ENCODE results near the gene SPTAN1. TPM values are rescaled to one million over a fixed set of nuclear protein-coding genes. Genes with fewer than 3 reads are reported as not detected.

SPTAN1 gene
- total RNA-seq, 1 experiment from 2014 or later: 408 TPM

DNA sequence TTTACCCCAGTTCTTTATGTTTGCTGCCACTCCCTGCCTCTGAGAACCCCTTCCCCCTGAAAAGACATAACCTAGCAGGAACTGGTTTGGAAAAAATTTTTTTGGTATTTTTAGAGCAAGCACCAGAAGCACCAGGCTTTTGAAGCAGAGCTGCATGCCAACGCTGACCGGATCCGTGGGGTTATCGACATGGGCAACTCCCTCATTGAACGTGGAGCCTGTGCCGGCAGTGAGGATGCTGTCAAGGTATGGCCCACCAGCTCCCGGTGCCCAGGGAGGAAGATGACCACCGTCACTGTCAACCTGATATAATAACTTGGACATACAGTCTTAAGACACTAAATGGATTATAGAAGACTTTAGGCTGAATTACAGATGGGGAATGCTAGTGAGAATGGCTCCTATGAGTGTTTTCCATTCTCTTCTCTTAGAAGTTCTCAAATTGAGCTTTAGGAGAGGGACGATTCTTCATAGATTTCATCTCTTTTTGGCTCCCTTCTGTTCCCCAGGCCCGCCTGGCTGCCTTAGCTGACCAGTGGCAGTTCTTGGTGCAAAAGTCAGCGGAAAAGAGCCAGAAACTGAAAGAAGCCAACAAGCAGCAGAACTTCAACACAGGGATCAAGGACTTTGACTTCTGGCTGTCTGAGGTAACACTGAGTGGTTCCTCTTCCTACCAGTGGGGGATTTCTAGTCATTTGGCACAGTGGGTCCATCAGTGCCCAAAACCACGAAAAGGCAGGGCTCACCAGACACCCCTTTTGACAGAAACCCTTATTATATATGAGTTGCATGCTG, 59.4 kb downstream of the SPTAN1 start:
- ChIA-PET CTCF (interaction anchor here (0.9 to 1.0 kb wide), 2 partner anchors 60 to 250 kb away, joined by 3 to 5 read pairs; partner anchors contain the start of gene SPTAN1), POLR2A (no interaction called here)
- Mint-ChIP-seq H3K4me1 (ENCODE audit: low read depth, unreplicated experiment) (no peaks in the 10 kb centered on the region), H3K27ac (ENCODE audit: unreplicated experiment) (no peak overlapping the region), H3K4me3 (ENCODE audit: unreplicated experiment) (no peak overlapping the region), H3K36me3 (ENCODE audit: insufficient read depth, unreplicated experiment) (peaks cover 93% of the 10 kb centered on the region), H3K27me3 (ENCODE audit: insufficient read depth, unreplicated experiment) (no peaks in the 10 kb centered on the region), H3K9me3 (ENCODE audit: unreplicated experiment) (no peaks in the 10 kb centered on the region)
- intact Hi-C loops (cut with micrococcal nuclease; ENCODE audit: unreplicated experiment): no loop called here
- TF ChIP-seq, protein P1, sequence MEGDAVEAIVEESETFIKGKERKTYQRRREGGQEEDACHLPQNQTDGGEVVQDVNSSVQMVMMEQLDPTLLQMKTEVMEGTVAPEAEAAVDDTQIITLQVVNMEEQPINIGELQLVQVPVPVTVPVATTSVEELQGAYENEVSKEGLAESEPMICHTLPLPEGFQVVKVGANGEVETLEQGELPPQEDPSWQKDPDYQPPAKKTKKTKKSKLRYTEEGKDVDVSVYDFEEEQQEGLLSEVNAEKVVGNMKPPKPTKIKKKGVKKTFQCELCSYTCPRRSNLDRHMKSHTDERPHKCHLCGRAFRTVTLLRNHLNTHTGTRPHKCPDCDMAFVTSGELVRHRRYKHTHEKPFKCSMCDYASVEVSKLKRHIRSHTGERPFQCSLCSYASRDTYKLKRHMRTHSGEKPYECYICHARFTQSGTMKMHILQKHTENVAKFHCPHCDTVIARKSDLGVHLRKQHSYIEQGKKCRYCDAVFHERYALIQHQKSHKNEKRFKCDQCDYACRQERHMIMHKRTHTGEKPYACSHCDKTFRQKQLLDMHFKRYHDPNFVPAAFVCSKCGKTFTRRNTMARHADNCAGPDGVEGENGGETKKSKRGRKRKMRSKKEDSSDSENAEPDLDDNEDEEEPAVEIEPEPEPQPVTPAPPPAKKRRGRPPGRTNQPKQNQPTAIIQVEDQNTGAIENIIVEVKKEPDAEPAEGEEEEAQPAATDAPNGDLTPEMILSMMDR (IDR thresholded peaks at IDR 0.05; ENCODE audit: insufficient read depth in 1 of 2, low read depth in 1 of 2, low read length in 1 of 2, severe bottlenecking in 1 of 2, unreplicated experiment in 1 of 2): no peak
- no peak for DNase-seq
- H3K27me3 ChIP-seq (replicated peaks; ENCODE audit: control insufficient read depth, insufficient read depth, low read length): no peaks in the 10 kb centered on the region
- H3K36me3 ChIP-seq (ENCODE audit: control insufficient read depth, insufficient read depth, low read length): peaks cover 4% of the 10 kb centered on the region
- H3K4me3 ChIP-seq (ENCODE audit: low read depth, low read length): no peak overlapping the region
- no TSS peak for BruUV-seq (replicated peaks)
- H3K9me3 ChIP-seq: no peaks in the 10 kb centered on the region
- no peaks in the 10 kb centered on the region for H3K4me1 ChIP-seq

DNA sequence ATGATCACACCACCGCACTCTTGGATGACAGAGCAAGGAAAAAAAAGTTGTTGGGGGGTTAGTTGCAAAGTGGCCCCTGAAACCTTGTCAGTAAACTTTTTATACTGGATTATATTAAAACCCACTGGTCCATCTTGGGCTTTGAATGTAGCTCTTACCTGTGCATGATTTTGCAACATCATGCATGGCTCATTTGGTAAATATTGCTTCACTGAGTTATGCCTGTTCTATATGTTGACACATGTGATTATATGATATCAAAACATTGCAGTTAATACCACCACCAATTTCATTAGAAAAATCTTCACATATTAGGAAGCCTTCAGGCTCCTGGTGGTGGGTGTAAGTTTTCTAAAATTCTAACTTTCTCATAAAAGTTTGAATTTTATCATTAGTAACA, 62.3 kb downstream of the SPTAN1 start:
- Mint-ChIP-seq H3K27ac (ENCODE audit: unreplicated experiment) (no peak overlapping the region), H3K36me3 (ENCODE audit: insufficient read depth, unreplicated experiment) (peaks cover 96% of the 10 kb centered on the region)

DNA sequence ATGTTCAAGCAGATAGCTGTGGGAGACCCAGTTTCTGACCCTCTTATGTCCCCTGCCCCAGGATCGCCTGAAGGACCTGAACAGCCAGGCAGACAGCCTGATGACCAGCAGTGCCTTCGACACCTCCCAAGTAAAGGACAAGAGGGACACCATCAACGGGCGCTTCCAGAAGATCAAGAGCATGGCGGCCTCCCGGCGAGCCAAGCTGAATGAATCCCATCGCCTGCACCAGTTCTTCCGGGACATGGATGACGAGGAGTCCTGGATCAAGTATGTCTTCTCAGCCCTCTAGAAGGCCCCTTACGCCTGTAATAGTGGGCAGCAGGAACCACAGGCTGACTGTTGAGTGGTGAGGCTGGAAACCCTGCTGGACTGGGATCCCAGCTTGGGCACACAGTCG, 63.2 kb downstream of the SPTAN1 start:
- intact Hi-C loops (cut with micrococcal nuclease; ENCODE audit: unreplicated experiment): no loop called here
- Histone ChIP-seq H3K27me3 (replicated peaks; ENCODE audit: control insufficient read depth, insufficient read depth, low read length) (no peaks in the 10 kb centered on the region), H3K9me3 (no peaks in the 10 kb centered on the region), H3K4me1 (no peaks in the 10 kb centered on the region), H3K36me3 (ENCODE audit: control insufficient read depth, insufficient read depth, low read length) (peaks cover 10% of the 10 kb centered on the region), H3K4me3 (ENCODE audit: low read depth, low read length) (no peak overlapping the region)
- BruUV-seq (replicated peaks): no TSS peak
- Mint-ChIP-seq H3K9me3 (ENCODE audit: unreplicated experiment) (no peaks in the 10 kb centered on the region), H3K4me3 (ENCODE audit: unreplicated experiment) (no peak overlapping the region), H3K4me1 (ENCODE audit: low read depth, unreplicated experiment) (no peaks in the 10 kb centered on the region), H3K36me3 (ENCODE audit: insufficient read depth, unreplicated experiment) (peaks cover 95% of the 10 kb centered on the region), H3K27ac (ENCODE audit: unreplicated experiment) (no peak overlapping the region), H3K27me3 (ENCODE audit: insufficient read depth, unreplicated experiment) (no peaks in the 10 kb centered on the region)
- TF ChIP-seq, protein P1 (IDR thresholded peaks at IDR 0.05; ENCODE audit: insufficient read depth in 1 of 2, low read depth in 1 of 2, low read length in 1 of 2, severe bottlenecking in 1 of 2, unreplicated experiment in 1 of 2): no peak
- DNase-seq: no peak
- ChIA-PET CTCF (interaction anchor here (0.6 kb wide), 1 partner anchor 1391 kb away, joined by 4 read pairs; no protein-coding TSS in a partner anchor), POLR2A (no interaction called here)

More for the DNA sequence above, 62.3 kb downstream of the SPTAN1 start:
- BruUV-seq (replicated peaks): no TSS peak
- no peak overlapping the region for H3K4me3 Mint-ChIP-seq (ENCODE audit: unreplicated experiment)
- no peaks in the 10 kb centered on the region for H3K4me1 Mint-ChIP-seq (ENCODE audit: low read depth, unreplicated experiment)
- Histone ChIP-seq H3K27me3 (replicated peaks; ENCODE audit: control insufficient read depth, insufficient read depth, low read length) (no peaks in the 10 kb centered on the region), H3K4me3 (ENCODE audit: low read depth, low read length) (no peak overlapping the region), H3K9me3 (no peaks in the 10 kb centered on the region), H3K36me3 (ENCODE audit: control insufficient read depth, insufficient read depth, low read length) (peaks cover 10% of the 10 kb centered on the region), H3K4me1 (no peaks in the 10 kb centered on the region)
- intact Hi-C loops (cut with micrococcal nuclease; ENCODE audit: unreplicated experiment): no loop called here
- CTCF ChIA-PET: no interaction called here
- POLR2A ChIA-PET: no interaction called here
- H3K27me3 Mint-ChIP-seq (ENCODE audit: insufficient read depth, unreplicated experiment): no peaks in the 10 kb centered on the region
- DNase-seq: no peak
- H3K9me3 Mint-ChIP-seq (ENCODE audit: unreplicated experiment): no peaks in the 10 kb centered on the region
- TF ChIP-seq, protein P1 (IDR thresholded peaks at IDR 0.05; ENCODE audit: insufficient read depth in 1 of 2, low read depth in 1 of 2, low read length in 1 of 2, severe bottlenecking in 1 of 2, unreplicated experiment in 1 of 2): no peak
